ENCODE results near the gene GRIK4. TPM values are rescaled to one million over a fixed set of nuclear protein-coding genes. Genes with fewer than 3 reads are reported as not detected.

The GRIK4 gene
- total RNA-seq, 1 donor from 2014 or later, result 4.5 TPM

DNA sequence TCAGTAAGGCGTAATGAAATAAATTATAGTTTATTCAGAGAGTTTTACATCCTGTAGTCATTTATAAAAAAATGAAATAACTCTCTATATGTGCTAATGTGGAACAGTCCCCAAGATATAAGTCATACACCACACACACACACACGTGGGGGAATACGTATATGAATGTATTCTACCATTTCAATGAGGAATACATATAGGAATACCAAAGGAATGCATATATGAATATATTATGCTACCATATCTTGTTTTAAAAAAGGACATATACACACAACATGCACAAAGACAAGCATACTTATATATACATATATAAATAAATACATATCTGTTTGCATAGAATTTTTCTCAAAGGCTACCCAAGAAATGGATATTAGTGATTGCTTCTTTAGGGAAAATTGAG lies 39.6 kb upstream of the GRIK4 start:
- H3K27me3 Mint-ChIP-seq (ENCODE audit: unreplicated experiment), result peaks cover 1% of the 10 kb centered on the region

DNA sequence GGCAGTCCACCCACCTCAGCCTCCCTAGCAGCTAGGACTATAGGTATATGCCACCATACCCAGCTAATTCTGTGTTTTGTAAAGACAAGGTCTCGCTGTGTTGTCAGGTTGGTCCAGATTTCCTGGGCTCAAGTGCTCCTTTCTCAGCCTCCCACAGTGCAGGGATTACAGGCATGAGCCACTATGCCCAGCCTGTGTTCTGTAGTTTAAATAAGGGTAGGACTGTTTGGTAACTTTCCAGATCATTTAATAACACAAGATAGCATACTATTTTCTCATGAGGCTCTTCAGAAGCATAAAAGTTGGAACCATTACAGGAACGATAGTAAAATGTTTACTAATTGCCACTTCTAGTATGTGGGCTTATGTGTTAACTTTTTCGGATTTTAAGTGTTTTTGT lies 38.0 kb upstream of the GRIK4 start:
- H3K36me3 Mint-ChIP-seq (ENCODE audit: low read depth, unreplicated experiment), result peaks cover 43% of the 10 kb centered on the region

More for the DNA sequence above, 39.6 kb upstream of the GRIK4 start:
- H3K4me1 Mint-ChIP-seq (ENCODE audit: unreplicated experiment), result no peaks in the 10 kb centered on the region
- H3K4me3 Mint-ChIP-seq (ENCODE audit: unreplicated experiment), result no peak overlapping the region
- TF ChIP-seq, protein P1, sequence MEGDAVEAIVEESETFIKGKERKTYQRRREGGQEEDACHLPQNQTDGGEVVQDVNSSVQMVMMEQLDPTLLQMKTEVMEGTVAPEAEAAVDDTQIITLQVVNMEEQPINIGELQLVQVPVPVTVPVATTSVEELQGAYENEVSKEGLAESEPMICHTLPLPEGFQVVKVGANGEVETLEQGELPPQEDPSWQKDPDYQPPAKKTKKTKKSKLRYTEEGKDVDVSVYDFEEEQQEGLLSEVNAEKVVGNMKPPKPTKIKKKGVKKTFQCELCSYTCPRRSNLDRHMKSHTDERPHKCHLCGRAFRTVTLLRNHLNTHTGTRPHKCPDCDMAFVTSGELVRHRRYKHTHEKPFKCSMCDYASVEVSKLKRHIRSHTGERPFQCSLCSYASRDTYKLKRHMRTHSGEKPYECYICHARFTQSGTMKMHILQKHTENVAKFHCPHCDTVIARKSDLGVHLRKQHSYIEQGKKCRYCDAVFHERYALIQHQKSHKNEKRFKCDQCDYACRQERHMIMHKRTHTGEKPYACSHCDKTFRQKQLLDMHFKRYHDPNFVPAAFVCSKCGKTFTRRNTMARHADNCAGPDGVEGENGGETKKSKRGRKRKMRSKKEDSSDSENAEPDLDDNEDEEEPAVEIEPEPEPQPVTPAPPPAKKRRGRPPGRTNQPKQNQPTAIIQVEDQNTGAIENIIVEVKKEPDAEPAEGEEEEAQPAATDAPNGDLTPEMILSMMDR (IDR thresholded peaks at IDR 0.05; ENCODE audit: unreplicated experiment), result no peak
- DNase-seq (ENCODE audit: low spot score), result no peak
- H3K9me3 Mint-ChIP-seq (ENCODE audit: unreplicated experiment), result no peaks in the 10 kb centered on the region
- no peak overlapping the region for H3K27ac Mint-ChIP-seq (ENCODE audit: unreplicated experiment)
- peaks cover 43% of the 10 kb centered on the region for H3K36me3 Mint-ChIP-seq (ENCODE audit: low read depth, unreplicated experiment)

DNA sequence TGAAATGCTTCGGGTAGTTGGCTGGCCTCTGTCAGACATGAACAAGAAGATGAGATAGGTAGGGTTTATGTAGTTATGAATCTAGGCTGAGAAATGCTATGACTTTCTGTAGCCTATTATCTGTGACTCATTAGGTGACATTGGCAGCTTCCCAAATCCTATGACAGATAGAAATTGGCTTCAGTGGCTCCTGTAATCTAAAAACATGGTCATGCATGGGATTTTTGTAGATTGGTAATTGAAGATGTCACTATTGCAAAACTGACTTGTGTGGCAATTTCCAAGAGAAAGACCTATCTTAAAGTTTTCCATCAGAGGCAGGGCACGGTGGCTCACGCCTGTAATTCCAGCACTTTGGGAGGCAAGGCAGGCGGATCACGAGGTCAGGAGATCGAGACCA lies 29.4 kb upstream of the GRIK4 start:
- Mint-ChIP-seq H3K9me3 (ENCODE audit: unreplicated experiment) (no peaks in the 10 kb centered on the region), H3K27me3 (ENCODE audit: unreplicated experiment) (peaks cover 2% of the 10 kb centered on the region), H3K36me3 (ENCODE audit: low read depth, unreplicated experiment) (peaks cover 29% of the 10 kb centered on the region), H3K4me3 (ENCODE audit: unreplicated experiment) (no peak overlapping the region), H3K4me1 (ENCODE audit: unreplicated experiment) (peaks cover 2% of the 10 kb centered on the region), H3K27ac (ENCODE audit: unreplicated experiment) (no peak overlapping the region)
- TF ChIP-seq, protein P1 (IDR thresholded peaks at IDR 0.05; ENCODE audit: unreplicated experiment), result no peak
- no peak for DNase-seq (ENCODE audit: low spot score)

More for the DNA sequence above, 38.0 kb upstream of the GRIK4 start:
- no peak overlapping the region for H3K27ac Mint-ChIP-seq (ENCODE audit: unreplicated experiment)
- no peak overlapping the region for H3K4me3 Mint-ChIP-seq (ENCODE audit: unreplicated experiment)
- TF ChIP-seq, protein P1 (IDR thresholded peaks at IDR 0.05; ENCODE audit: unreplicated experiment), result no peak
- peaks cover 1% of the 10 kb centered on the region for H3K27me3 Mint-ChIP-seq (ENCODE audit: unreplicated experiment)
- DNase-seq (ENCODE audit: low spot score), result no peak
- H3K4me1 Mint-ChIP-seq (ENCODE audit: unreplicated experiment), result no peaks in the 10 kb centered on the region
- no peaks in the 10 kb centered on the region for H3K9me3 Mint-ChIP-seq (ENCODE audit: unreplicated experiment)

DNA sequence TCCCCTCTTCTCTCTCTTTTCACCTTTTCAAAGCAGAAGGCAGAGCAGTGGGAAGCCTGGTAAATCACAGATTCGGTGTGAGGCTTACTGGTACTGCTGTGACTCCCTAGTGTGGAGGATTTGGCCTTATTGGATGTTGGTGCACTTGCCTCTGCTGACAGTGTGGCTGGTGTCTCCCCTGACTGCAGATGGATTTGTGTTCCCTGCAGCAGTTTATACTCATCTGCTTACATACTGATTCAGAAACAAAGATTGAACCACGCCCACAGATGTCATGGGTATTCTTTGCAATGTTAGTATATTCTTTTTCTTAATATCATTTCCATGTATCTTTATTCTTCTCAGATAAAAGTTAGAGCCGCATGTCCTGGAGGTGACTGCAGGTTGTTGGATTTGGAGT lies 26.8 kb upstream of the GRIK4 start:
- no peaks in the 10 kb centered on the region for H3K4me1 Mint-ChIP-seq (ENCODE audit: unreplicated experiment)
- H3K27ac Mint-ChIP-seq (ENCODE audit: unreplicated experiment), result no peak overlapping the region
- H3K27me3 Mint-ChIP-seq (ENCODE audit: unreplicated experiment), result peaks cover 2% of the 10 kb centered on the region
- DNase-seq (ENCODE audit: low spot score), result no peak
- TF ChIP-seq, protein P1 (IDR thresholded peaks at IDR 0.05; ENCODE audit: unreplicated experiment), result no peak
- H3K36me3 Mint-ChIP-seq (ENCODE audit: low read depth, unreplicated experiment), result peaks cover 23% of the 10 kb centered on the region
- H3K4me3 Mint-ChIP-seq (ENCODE audit: unreplicated experiment), result peak overlapping the region; percentile 31
- no peaks in the 10 kb centered on the region for H3K9me3 Mint-ChIP-seq (ENCODE audit: unreplicated experiment)

DNA sequence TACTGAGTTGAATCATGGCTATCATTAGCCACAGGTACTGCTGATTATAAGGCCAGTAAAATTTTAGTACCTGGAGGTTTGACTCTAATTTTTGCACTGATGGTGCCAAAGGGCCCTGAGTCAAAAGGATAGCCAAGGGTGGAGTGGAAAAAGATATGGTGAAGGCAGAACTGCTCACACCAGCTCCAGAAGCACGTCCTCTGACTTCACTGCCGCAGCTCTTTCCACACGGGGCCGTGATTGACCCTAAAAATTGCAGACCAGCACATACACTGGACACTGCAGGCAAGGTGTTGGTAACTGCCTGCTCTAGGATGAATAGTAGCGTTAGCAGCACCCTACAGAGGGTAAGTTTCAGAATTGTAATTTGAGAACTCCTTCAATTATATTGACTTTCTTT lies 25.4 kb upstream of the GRIK4 start:
- no peak overlapping the region for H3K4me3 Mint-ChIP-seq (ENCODE audit: unreplicated experiment)
- H3K36me3 Mint-ChIP-seq (ENCODE audit: low read depth, unreplicated experiment), result peaks cover 10% of the 10 kb centered on the region
- H3K27ac Mint-ChIP-seq (ENCODE audit: unreplicated experiment), result no peak overlapping the region
- TF ChIP-seq, protein P1 (IDR thresholded peaks at IDR 0.05; ENCODE audit: unreplicated experiment), result no peak
- H3K9me3 Mint-ChIP-seq (ENCODE audit: unreplicated experiment), result no peaks in the 10 kb centered on the region
- peaks cover 2% of the 10 kb centered on the region for H3K27me3 Mint-ChIP-seq (ENCODE audit: unreplicated experiment)
- no peaks in the 10 kb centered on the region for H3K4me1 Mint-ChIP-seq (ENCODE audit: unreplicated experiment)
- DNase-seq (ENCODE audit: low spot score), result no peak
